Activated CD4-positive, alpha-beta T cell treated with anti-CD3 and anti-CD28 coated beads, Interleukin-2, Interleukin-6, amounts not matched to agents 100 ng/mL and 50 ng/mL, durations not matched to agents 16 hours and 8 hours (primary cell): ENCODE measurements around the gene CDSN.

Experiments
- DNase-seq: peaks from one replicate; pipeline ENCODE4 v3.0.0-alpha.2; 2020

The CDSN gene

DNA sequence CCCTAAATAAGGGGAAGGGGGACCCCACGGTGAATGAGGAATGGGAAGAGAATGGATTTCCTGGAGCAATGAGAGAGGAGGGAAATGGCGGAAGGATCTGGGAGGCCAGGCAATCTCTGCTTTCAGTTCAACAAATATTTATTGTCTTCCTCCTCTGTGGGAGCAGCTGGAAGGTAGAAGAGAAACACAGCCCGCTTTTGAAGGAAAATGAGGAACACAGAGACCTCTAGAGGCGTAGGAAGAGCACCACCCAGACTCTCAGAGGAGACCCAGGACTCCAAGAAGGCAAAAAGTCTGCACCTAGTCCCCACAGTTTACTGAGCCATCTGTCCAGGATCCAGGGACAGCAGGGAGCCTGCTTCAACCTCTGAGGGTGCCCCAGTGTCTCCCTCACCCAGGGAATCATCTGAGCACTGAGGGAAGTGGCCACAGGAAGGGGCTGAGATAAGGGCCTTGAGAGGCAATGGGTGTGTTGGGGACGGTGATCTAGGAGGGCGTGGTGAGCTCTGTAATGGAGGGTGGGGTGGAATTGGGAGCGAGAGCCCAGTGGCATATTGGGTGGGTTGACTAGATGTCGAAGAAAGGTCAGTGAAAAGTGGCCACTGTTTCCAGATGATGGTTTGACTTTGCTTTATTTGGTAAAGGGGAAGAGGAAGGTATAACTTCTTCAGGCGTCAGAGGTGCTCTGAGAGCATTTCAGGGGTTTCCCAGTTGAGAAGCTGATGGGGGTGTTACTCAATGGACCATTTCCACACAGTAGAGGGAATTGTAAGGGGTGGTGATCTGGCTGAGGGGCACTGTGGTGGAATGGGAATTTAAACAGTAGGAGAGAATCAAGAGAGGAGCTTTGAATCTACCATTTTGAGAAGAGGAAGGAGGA lies 5.0 kb downstream of the CDSN start:
- DNase-seq = no peak

- DNase-seq = no peak
Measured at GRCh38 chr6:31114541-31114878, 5.7 kb downstream of the CDSN start, which contains the start of gene PSORS1C1. Gene PSORS1C1 (plus strand): TSS chr6:31114800. CDS start chr6:31129633, 14,833 bp downstream.

- no peak for DNase-seq
Measured at GRCh38 chr6:31113861-31114540, 6.2 kb downstream of the CDSN start.

GRCh38 chr6:31112478-31112877 lies 7.8 kb downstream of the CDSN start, which contains the start of gene C6orf15:
Gene C6orf15 (minus strand): TSS chr6:31112575. CDS start chr6:31112555, 20 bp downstream.
- DNase-seq = no peak

GRCh38 chr6:31111712-31112111 lies 8.5 kb downstream of the CDSN start:
- no peak for DNase-seq

DNA sequence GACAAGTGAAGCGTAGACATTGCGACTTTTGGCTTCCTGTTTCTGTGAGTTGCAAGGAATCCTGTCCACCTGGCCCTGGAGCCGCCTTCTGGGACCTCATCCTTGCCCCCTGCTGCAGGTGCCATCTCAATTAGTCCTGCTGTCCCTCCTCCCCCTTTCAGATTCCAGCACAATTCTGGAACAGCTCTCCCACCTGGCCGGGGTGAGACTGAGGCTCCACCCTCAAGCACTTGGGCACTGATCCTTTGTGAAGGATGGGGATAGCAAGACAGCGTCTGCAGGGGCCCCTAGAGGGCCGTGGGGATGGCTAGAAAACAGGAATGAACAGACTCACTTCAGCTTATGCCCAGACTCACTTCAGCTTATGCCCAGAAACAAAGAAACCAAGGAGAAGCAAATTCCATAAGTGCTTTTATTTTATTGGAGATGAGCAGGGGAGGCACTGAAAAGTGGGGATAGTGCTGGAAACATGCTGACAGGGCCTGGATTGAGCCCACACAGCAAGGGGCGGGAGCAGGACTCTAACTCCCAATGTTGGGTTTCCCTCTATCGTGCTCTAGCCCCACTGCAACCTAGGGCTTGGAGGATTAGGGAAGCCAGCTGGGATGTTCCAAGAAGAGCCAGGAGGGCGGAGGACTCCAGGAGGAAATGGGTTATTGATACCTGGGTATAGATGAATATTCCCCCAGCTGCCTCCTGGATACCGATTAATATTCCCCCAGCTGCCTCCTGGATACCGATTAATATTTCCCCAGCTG lies 9.2 kb downstream of the CDSN start:
- DNase-seq = no peak

- DNase-seq = no peak
Measured at GRCh38 chr6:31107052-31107451, 13.2 kb downstream of the CDSN start.

GRCh38 chr6:31103136-31103535 lies 17.1 kb downstream of the CDSN start:
- DNase-seq = no peak

DNA sequence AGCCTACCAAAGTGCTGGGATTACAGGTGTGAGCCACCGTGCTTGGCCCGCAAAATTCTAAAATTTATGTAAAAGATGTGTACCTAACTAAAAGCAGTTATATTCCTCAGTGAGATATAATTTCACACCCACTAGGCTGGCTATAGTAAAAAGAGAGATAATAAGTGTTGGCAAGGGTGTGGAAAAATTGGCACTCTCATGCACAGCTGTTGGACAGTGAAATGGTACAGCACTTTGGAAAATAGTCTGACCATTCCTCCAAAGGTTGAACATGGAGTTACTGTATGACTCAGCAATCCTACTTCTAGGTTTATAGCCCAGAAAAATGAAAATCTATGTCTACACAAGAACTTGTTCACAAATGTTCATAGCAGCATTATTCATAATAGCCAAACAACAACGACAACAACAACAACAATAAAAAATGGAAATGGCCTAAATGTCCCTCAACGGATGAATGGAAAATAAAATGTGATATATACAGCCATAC lies 21.8 kb downstream of the CDSN start:
- DNase-seq = no peak

DNA sequence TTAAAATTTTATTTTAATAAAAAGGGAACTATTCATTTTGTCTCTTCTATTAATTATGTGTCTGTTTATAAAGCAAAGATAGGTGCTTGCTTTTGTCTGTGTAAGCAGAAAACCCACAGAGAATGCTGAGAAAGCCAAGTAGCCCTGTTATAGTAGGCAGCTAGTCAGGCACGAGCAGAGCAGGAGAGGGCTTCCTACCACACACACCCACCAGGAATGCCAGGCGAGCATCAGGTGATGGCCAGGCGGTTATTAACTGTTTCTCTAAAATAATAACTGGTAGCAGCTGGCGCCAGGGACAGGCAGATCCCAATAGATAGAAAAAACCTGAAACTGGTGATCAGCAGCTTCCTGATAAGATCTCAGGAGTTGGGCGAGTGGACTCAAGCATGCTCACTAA lies 23.6 kb downstream of the CDSN start:
- no peak for DNase-seq

DNA sequence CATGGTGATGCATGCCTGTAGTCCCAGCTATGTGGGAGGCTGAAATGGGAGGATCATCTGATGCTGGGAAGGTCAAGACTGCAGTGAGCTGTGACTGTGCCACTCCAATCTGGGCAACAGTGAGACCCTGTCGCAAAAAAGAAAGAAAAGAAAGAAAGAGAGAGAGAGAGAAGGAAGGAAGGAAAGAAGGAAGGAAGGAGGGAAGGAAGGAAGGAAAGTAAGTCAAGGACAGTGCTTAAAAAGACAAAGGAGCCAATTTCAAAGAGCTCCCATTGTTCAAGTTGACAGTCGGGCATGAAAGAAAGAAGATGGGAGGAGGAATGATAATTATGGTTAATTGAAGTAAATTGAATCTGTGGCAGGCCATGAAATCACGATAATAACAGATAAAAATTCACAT lies 24.0 kb downstream of the CDSN start:
- DNase-seq = no peak

DNA sequence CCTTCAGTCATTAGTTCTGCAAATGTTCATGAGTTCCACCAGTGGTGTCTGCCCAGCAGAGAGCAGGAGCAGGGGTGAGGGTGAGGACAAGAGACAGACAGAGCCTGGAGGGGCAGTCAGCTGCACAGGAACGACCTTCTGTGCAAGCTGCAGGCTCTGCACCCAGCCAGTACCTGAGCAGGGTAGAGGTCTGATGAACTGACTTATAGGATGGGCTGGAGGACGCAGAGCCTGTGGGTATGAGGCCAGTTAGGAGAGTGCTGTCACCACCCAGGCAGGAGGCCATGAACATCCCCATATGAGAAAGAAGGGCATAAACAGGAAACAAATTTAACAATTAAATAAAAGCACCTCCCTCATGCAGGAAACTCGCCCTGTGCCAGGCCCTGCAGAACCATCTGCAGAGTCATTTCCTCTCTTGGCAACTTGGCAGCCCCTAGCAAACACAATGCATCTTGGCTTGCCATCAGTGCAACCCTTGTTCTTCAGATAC lies 25.8 kb downstream of the CDSN start:
- peak; percentile 51 for DNase-seq

DNA sequence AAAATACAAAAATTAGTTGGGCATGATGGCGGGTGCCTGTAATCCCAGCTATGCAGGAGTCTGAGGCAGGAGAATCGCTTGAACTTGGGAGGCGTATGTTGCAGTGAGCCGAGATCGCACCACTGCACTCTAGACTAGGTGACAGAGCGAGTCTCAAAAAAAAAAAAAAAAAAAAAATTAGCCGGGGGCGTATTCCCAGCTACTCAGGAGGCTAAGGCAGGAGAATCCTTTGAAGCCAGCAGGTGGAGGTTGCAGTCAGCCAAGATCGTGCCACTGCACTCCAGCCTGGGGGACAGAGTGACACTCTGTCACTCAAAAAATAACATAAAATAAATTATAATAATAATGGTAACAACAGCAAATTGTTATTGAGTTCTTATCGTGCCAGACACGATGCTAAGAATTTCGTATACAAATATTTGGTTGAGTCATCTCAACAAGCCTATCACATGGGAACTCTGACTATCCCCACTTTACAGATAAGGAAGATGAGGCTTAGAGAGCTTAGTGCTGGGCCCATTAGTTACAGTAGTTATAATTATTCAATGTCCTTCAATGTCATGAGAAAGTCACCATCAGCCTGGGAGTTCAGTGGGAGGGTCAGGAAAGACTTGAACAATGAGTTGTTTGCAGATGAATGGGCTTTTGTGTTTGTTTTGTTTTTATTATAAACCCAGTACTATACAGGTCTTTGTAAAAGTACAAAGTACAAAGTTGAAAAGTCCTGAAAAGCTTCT lies 27.3 kb downstream of the CDSN start:
- DNase-seq = no peak

GRCh38 chr6:31092238-31092637 lies 28.0 kb downstream of the CDSN start:
- no peak for DNase-seq

- no peak for DNase-seq
Measured at GRCh38 chr6:31091680-31092079, 28.6 kb downstream of the CDSN start.

- no peak for DNase-seq
Measured at GRCh38 chr6:31090973-31091364, 29.3 kb downstream of the CDSN start.

DNA sequence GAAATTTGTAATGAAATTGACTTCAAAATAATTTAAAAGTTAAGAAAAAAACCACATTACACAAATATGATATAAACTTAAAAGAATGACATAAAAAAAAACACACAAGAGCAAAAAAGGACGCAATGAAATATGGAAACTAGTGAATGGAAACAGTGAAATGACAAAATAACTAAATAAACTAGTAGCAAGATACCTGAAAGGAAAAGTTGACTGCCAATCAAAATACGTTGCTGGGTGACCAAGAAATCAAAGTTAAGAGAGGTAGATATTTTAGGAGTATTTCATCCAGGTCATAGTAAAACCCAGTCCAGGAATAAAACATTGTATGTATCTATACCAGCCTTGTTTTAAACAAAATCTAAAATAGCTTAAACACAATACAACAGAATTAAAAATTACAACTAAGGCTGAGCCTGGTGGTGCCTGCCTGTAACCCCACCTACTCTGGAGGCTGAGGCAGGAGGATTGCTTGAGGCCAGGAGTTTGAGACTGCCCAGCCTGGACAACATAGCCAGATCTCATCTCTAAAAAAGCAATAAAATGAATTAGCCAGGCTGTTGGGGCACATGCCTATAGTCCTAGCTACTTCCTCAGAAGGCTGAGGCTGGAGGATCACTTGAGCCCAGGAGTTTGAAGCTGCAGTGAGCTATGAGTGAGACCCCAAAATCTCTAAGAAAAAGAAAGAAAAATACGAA lies 29.8 kb downstream of the CDSN start:
- no peak for DNase-seq

DNA sequence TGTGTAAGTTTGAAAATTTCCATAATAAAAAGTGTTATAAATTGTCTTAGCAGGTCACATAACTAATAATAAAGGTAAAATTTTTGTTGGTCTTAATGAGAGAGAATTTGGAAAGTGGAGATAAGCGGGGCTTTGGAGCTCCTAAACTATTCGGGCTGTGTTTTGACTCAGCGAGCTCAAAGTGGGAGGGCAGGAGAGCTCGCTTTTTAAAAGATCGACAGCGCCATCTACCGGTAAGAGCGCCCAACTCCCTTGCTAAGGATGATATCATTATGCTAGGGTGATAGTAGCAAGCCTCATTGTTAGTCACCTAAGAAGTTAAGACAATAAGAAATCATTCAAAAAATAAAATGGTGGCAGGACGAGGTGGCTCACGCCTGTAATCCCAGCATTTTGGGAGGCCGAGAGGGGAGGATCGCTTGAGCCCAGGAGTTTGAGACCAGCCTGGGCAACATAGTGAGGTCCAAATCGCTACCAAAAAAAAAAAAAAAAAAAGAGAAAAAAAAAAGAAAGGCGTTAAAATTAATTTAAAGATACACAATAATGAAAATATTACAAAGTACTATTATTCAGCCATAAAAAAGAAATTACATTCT lies 32.7 kb downstream of the CDSN start:
- peak; percentile 92 for DNase-seq

GRCh38 chr6:31086788-31087440 lies 33.3 kb downstream of the CDSN start:
- DNase-seq = no peak

- DNase-seq = peak; percentile 64
Measured at GRCh38 chr6:31083742-31084354, 36.4 kb downstream of the CDSN start.
